IPS-NIHi7 (cell line): ENCODE measurements around the gene SLC35F4.
"Not testable (repeated sequence)": the region's sequence is repeated elsewhere in the genome, so short reads cannot be mapped to it uniquely, and the experiment has no call there.

ENCODE experiments used
- DNase-seq: peaks from one replicate; pipeline ENCODE4 v3.0.0; 2012; ENCODE audit warnings: mixed read lengths; ENCODE audit errors: extremely low spot score

SLC35F4 gene

GRCh38 chr14:57729208-57730187 is 136.4 kb downstream of the SLC35F4 start:
- no peak for DNase-seq

GRCh38 chr14:57725399-57726077 is 140.4 kb downstream of the SLC35F4 start:
- no peak for DNase-seq

GRCh38 chr14:57722141-57722540 is 143.8 kb downstream of the SLC35F4 start:
- DNase-seq = not testable (repeated sequence)

GRCh38 chr14:57714487-57714931 is 151.4 kb downstream of the SLC35F4 start:
- DNase-seq = peak; percentile 52

- DNase-seq = no peak
These were observed 153.2 kb downstream of the SLC35F4 start for GRCh38 chr14:57712698-57713097.

GRCh38 chr14:57712102-57712501 is 153.8 kb downstream of the SLC35F4 start:
- no peak for DNase-seq

- DNase-seq = no peak
These were observed 156.0 kb downstream of the SLC35F4 start for GRCh38 chr14:57709909-57710308.

GRCh38 chr14:57709086-57709485 is 156.8 kb downstream of the SLC35F4 start:
- not testable (repeated sequence) for DNase-seq

GRCh38 chr14:57707219-57707618 is 158.7 kb downstream of the SLC35F4 start:
- DNase-seq = no peak

- no peak for DNase-seq
These were observed 161.1 kb downstream of the SLC35F4 start for GRCh38 chr14:57704763-57705162.

- DNase-seq = no peak
These were observed 165.9 kb downstream of the SLC35F4 start for GRCh38 chr14:57699947-57700346.

GRCh38 chr14:57692671-57693070 is 173.2 kb downstream of the SLC35F4 start:
- DNase-seq = no peak

GRCh38 chr14:57687416-57687815 is 178.5 kb downstream of the SLC35F4 start:
- DNase-seq = no peak

GRCh38 chr14:57686304-57686703 is 179.6 kb downstream of the SLC35F4 start:
- DNase-seq = no peak

GRCh38 chr14:57671021-57671420 is 194.9 kb downstream of the SLC35F4 start:
- DNase-seq = no peak

- no peak for DNase-seq
These were observed 205.7 kb downstream of the SLC35F4 start for GRCh38 chr14:57660208-57660607.

- DNase-seq = no peak
These were observed 206.8 kb downstream of the SLC35F4 start for GRCh38 chr14:57659052-57659451.

- no peak for DNase-seq
These were observed 208.4 kb downstream of the SLC35F4 start for GRCh38 chr14:57657487-57657886.

GRCh38 chr14:57656853-57657252 is 209.0 kb downstream of the SLC35F4 start:
- DNase-seq = no peak

GRCh38 chr14:57652769-57653168 is 213.1 kb downstream of the SLC35F4 start:
- no peak for DNase-seq

- no peak for DNase-seq
These were observed 224.1 kb downstream of the SLC35F4 start for GRCh38 chr14:57641776-57642175.

GRCh38 chr14:57640036-57640435 is 225.9 kb downstream of the SLC35F4 start:
- DNase-seq = no peak

GRCh38 chr14:57637901-57638300 is 228.0 kb downstream of the SLC35F4 start:
- no peak for DNase-seq
